Measurements from ENCODE around the gene TPGS1.

DNA sequence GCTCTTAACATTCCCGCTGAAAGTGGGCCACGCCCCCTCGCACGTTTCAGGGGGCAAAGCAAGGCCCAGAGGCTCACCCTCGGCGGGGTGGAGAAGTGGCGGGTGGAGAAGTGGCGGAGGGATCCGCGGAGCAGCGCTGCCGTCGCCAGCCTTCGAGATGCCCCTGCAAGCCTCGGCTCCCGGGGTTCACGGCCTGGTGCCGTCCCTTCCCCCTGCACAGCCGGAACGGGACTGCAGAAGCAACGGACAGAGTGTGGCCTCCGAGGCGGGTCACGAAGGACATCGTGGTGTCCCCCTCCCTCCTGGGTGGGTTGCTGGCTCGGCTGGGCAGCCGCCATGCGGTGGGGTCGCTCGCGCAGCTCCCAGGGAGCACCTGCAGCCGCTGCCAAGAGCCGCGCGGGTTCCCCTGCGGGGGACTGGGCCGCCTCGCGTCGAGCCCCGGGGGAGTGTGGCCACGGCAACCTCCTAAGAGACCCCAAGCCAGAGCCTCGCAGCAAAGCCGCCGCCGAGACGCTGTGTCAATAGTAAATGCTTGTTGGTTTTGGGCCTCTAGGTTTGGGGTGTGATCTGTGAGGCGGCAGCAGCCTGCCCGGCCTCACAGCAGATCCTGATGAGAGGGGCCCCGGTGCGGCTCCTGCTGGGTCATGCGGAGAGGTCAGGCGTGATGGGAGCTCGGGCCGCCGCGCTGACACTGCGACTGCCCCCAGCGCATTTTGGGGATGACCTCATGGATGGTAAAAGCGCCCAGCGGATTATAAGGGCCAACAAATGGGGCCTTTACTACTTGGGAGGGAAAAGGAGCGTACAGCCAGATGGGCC lies 5.5 kb downstream of the TPGS1 start:
- TF ChIP-seq, protein P1, sequence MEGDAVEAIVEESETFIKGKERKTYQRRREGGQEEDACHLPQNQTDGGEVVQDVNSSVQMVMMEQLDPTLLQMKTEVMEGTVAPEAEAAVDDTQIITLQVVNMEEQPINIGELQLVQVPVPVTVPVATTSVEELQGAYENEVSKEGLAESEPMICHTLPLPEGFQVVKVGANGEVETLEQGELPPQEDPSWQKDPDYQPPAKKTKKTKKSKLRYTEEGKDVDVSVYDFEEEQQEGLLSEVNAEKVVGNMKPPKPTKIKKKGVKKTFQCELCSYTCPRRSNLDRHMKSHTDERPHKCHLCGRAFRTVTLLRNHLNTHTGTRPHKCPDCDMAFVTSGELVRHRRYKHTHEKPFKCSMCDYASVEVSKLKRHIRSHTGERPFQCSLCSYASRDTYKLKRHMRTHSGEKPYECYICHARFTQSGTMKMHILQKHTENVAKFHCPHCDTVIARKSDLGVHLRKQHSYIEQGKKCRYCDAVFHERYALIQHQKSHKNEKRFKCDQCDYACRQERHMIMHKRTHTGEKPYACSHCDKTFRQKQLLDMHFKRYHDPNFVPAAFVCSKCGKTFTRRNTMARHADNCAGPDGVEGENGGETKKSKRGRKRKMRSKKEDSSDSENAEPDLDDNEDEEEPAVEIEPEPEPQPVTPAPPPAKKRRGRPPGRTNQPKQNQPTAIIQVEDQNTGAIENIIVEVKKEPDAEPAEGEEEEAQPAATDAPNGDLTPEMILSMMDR (IDR thresholded peaks at IDR 0.05; ENCODE audit: low read depth, low read length): no peak
- TF ChIP-seq POLR2A (IDR thresholded peaks at IDR 0.05; ENCODE audit: extremely low read depth, insufficient read length) (no peak), MYC (IDR thresholded peaks at IDR 0.05; ENCODE audit: low read depth, low read length) (no peak)
- TF ChIP-seq, protein P2, sequence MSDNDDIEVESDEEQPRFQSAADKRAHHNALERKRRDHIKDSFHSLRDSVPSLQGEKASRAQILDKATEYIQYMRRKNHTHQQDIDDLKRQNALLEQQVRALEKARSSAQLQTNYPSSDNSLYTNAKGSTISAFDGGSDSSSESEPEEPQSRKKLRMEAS (IDR thresholded peaks at IDR 0.05; ENCODE audit: low read depth, low read length): no peak
